HG03103 (cell line): ENCODE results near the gene IRF7.
"Not testable (repeated sequence)": the region's sequence is repeated elsewhere in the genome, so short reads cannot be mapped to it uniquely, and the experiment has no call there.

Experiments
- ATAC-seq: cut with Tn5 transposase; IDR thresholded peaks from one replicate; pipeline ENCODE4 v1.9.1; 2021; ENCODE audit warnings: low read depth; ENCODE audit not compliant: unreplicated experiment

The IRF7 gene

GRCh38 chr11:587546-587945 lies 28.2 kb downstream of the IRF7 start:
- no peak for ATAC-seq

- no peak for ATAC-seq
Observed at GRCh38 chr11:586376-587316, 29.1 kb downstream of the IRF7 start.

GRCh38 chr11:584287-584686 lies 31.5 kb downstream of the IRF7 start:
- ATAC-seq: no peak

GRCh38 chr11:581752-582151 lies 34.0 kb downstream of the IRF7 start:
- no peak for ATAC-seq

- ATAC-seq: no peak
Observed at GRCh38 chr11:581342-581741, 34.4 kb downstream of the IRF7 start.

GRCh38 chr11:579830-580601 lies 35.7 kb downstream of the IRF7 start:
- no peak for ATAC-seq

GRCh38 chr11:578276-579035 lies 37.3 kb downstream of the IRF7 start:
- no peak for ATAC-seq

- ATAC-seq: no peak
Observed at GRCh38 chr11:577611-577894, 38.2 kb downstream of the IRF7 start.

GRCh38 chr11:576811-577610 lies 38.7 kb downstream of the IRF7 start:
- no peak for ATAC-seq

- peak; percentile 72 for ATAC-seq
Observed at GRCh38 chr11:575996-576768, 39.6 kb downstream of the IRF7 start, which contains the start of gene PHRF1. PHRF1 (plus strand) TSS chr11:576470; CDS start chr11:581513, 5,043 bp downstream.

- peak; percentile 45 for ATAC-seq
Observed at GRCh38 chr11:575313-575995, 40.3 kb downstream of the IRF7 start.

- ATAC-seq: no peak
Observed at GRCh38 chr11:574632-575312, 41.0 kb downstream of the IRF7 start.

- not testable (repeated sequence) for ATAC-seq
Observed at GRCh38 chr11:574031-574570, 41.6 kb downstream of the IRF7 start.

GRCh38 chr11:573146-573759 lies 42.5 kb downstream of the IRF7 start:
- ATAC-seq: no peak

GRCh38 chr11:571802-572185 lies 44.0 kb downstream of the IRF7 start:
- no peak for ATAC-seq

- ATAC-seq: no peak
Observed at GRCh38 chr11:569158-569885, 46.4 kb downstream of the IRF7 start.
